Right lobe of liver (tissue), 6 donors: ENCODE measurements around the gene CCDC89. TPM values are rescaled to one million over a fixed set of nuclear protein-coding genes. Genes with fewer than 3 reads are reported as not detected.
"Not testable (repeated sequence)": the region's sequence is repeated elsewhere in the genome, so short reads cannot be mapped to it uniquely, and the experiment has no call there.

Source experiments
- ATAC-seq, 4 donors: fragments of 200-7000 bp; cut with Tn5 transposase; one replicate each; pipeline ENCODE4 v1.9.1; 2020; ENCODE audit warnings: mild to moderate bottlenecking in 4 of 4, moderate library complexity in 4 of 4
- DNase-seq, 3 donors: peaks; one replicate each; pipeline ENCODE4 v3.0.0-alpha.2; 2020
- H3K27ac ChIP-seq, 3 donors: fragments of 200-600 bp; one replicate each; pipeline ENCODE4 v1.8.0; 2022
- H3K27me3 ChIP-seq, 2 donors: fragments of 200-600 bp; one replicate each; pipeline ENCODE4 v1.8.0; 2022
- H3K36me3 ChIP-seq, 4 donors: fragments of 200-600 bp; sonication (generic) in 1 of 4; one replicate each; pipeline versions ENCODE4 v1.5.1 to v1.8.0; 2017 to 2022; ENCODE audit warnings: control low read depth in 1 of 4
- H3K4me1 ChIP-seq, 4 donors: fragments of 200-600 bp; sonication (generic) in 1 of 4; one replicate each; pipeline versions ENCODE4 v1.5.1 to v1.8.0; 2017 to 2022; ENCODE audit warnings: control low read depth in 1 of 4
- H3K4me3 ChIP-seq, 3 donors: fragments of 200-600 bp; one replicate each; pipeline ENCODE4 v1.8.0; 2022
- H3K9me3 ChIP-seq, 4 donors: fragments of 200-600 bp; sonication (generic) in 1 of 4; one replicate each; pipeline versions ENCODE4 v1.5.1 to v1.8.0; 2017 to 2022; ENCODE audit warnings: control low read depth in 1 of 4
- POLR2A ChIP-seq: fragments of 450-650 bp; IDR thresholded peaks from one replicate; pipeline ENCODE4 v1.6.1; 2017; ENCODE audit warnings: antibody characterized with exemption, mild to moderate bottlenecking
- WGBS: methylation state at CpG from one replicate; pipeline ENCODE4 v1.1.6; 2018; ENCODE audit warnings: low coverage, low lambda C conversion rate; ENCODE audit not compliant: insufficient coverage; ENCODE audit errors: missing lambda C conversion rate; 5-methylcytosine and 5-hydroxymethylcytosine counted together
- intact Hi-C, 2 donors: fragments of 100-400 bp; cut with DNase I; formaldehyde crosslinking; loops; one replicate each; pipeline versions ENCODE4 v1.11.2 to v1.14.1; 2022
- total RNA-seq, 6 experiments: library from RNA; depleted of rRNA in 2 of 6; stranded (reverse); fragments of >200 nt in 2 of 6; fragmentation: NEBNext Ultra II Directional in 3 of 6; extraction: Animal tissue kit (Norgen Biotek cat#: 25700) in 3 of 6; gene quantifications; one replicate each; pipeline versions ENCODE4 v1.1.0 to v1.2.4, GENCODE V29; 2016 to 2023
- TF ChIP-seq, protein P1 (sequence below), 4 donors: fragments of 200-600 bp in 3 of 4; fragments of 450-650 bp in 1 of 4; IDR thresholded peaks; one replicate each; pipeline versions ENCODE4 v1.5.1 to v1.8.0; 2016 to 2022; ENCODE audit warnings: antibody characterized with exemption in 4 of 4, mild to moderate bottlenecking in 2 of 4
- donor health status: DM: no; HTN: yes; CAD: no.
- donor health status: DM: no; HTN: no; CAD: no.
- donor health status: DM: no; HTN: no; CAD: no.
- donor health status: DM: no; HTN: yes; CAD: no.
- donor health status: DM: no; HTN: yes; CAD: no.

CCDC89 gene
- total RNA-seq, 6 experiments from 2014 or later: 0.20 TPM; not detected in 5

GRCh38 chr11:85661972-85662664, 23.9 kb downstream of the CCDC89 start:
- no peak for TF ChIP-seq POLR2A
- TF ChIP-seq, protein P1, sequence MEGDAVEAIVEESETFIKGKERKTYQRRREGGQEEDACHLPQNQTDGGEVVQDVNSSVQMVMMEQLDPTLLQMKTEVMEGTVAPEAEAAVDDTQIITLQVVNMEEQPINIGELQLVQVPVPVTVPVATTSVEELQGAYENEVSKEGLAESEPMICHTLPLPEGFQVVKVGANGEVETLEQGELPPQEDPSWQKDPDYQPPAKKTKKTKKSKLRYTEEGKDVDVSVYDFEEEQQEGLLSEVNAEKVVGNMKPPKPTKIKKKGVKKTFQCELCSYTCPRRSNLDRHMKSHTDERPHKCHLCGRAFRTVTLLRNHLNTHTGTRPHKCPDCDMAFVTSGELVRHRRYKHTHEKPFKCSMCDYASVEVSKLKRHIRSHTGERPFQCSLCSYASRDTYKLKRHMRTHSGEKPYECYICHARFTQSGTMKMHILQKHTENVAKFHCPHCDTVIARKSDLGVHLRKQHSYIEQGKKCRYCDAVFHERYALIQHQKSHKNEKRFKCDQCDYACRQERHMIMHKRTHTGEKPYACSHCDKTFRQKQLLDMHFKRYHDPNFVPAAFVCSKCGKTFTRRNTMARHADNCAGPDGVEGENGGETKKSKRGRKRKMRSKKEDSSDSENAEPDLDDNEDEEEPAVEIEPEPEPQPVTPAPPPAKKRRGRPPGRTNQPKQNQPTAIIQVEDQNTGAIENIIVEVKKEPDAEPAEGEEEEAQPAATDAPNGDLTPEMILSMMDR (IDR thresholded peaks at IDR 0.05): no peak
- ATAC-seq: no peak
- peaks cover 0 to 34% (median 4%) of the 10 kb centered on the region in 4 donors for H3K36me3 ChIP-seq
- intact Hi-C loops: no loop called here
- no peaks in the 10 kb centered on the region for H3K27me3 ChIP-seq
- peaks cover 0 to 38% (median 9%) of the 10 kb centered on the region in 4 donors for H3K4me1 ChIP-seq
- no peak overlapping the region for H3K27ac ChIP-seq
- H3K9me3 ChIP-seq: no peaks in the 10 kb centered on the region
- DNase-seq: no peak
- 14% methylated on average over 4 of the region's 4 CpGs for WGBS
- H3K4me3 ChIP-seq: peak overlapping the region; percentile 88 to 92 (median 89)

GRCh38 chr11:85658180-85658579, 27.8 kb downstream of the CCDC89 start:
- Histone ChIP-seq H3K9me3 (no peaks in the 10 kb centered on the region), H3K27ac (no peak overlapping the region), H3K4me3 (no peak overlapping the region), H3K4me1 (peaks cover 0 to 38% (median 9%) of the 10 kb centered on the region in 4 donors), H3K36me3 (peaks cover 4 to 44% (median 4%) of the 10 kb centered on the region in 4 donors), H3K27me3 (no peaks in the 10 kb centered on the region)
- no peak for DNase-seq
- WGBS: 65% methylated on average over 1 of the region's 1 CpG
- no peak for TF ChIP-seq POLR2A
- TF ChIP-seq, protein P1 (IDR thresholded peaks at IDR 0.05): no peak
- intact Hi-C loops: no loop called here
- no peak for ATAC-seq

- H3K4me1 ChIP-seq: peaks cover 0 to 26% (median 5%) of the 10 kb centered on the region in 4 donors
- H3K27ac ChIP-seq: no peak overlapping the region
- ATAC-seq: no peak
- intact Hi-C loops: no loop called here
- H3K9me3 ChIP-seq: no peaks in the 10 kb centered on the region
- peaks cover 4 to 40% (median 4%) of the 10 kb centered on the region in 4 donors for H3K36me3 ChIP-seq
- no peak for DNase-seq
- no peaks in the 10 kb centered on the region for H3K27me3 ChIP-seq
- 100% methylated on average over 1 of the region's 1 CpG for WGBS
- H3K4me3 ChIP-seq: no peak overlapping the region
- no peak for TF ChIP-seq POLR2A
- TF ChIP-seq, protein P1 (IDR thresholded peaks at IDR 0.05): no peak
These were observed 29.2 kb downstream of the CCDC89 start for GRCh38 chr11:85656777-85657176.

DNA sequence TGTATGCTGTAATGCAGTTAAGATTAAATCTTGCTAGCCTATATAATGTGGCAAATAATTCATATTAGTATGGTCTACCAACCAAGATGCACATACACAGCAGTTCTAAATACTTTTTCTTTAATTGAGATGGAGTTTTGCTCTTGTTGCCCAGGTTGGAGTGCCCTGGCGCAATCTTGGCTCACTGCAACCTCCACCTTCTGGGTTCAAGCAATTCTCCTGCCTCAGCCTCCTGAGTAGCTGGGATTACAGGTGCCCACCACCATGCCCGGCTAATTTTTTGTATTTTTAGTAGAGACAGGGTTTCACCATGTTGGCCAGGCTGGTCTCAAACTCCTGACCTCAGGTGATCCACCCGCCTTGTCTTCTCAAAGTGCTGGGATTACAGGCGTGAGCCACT, 31.7 kb downstream of the CCDC89 start:
- H3K27ac ChIP-seq, H3K4me1 ChIP-seq, DNase-seq, intact Hi-C loops, H3K9me3 ChIP-seq, ATAC-seq, H3K4me3 ChIP-seq, H3K27me3 ChIP-seq: not testable (repeated sequence)
- H3K36me3 ChIP-seq: peaks cover 0 to 23% (median 3%) of the 10 kb centered on the region in 4 donors
- WGBS: 85% methylated on average over 4 of the region's 4 CpGs

DNA sequence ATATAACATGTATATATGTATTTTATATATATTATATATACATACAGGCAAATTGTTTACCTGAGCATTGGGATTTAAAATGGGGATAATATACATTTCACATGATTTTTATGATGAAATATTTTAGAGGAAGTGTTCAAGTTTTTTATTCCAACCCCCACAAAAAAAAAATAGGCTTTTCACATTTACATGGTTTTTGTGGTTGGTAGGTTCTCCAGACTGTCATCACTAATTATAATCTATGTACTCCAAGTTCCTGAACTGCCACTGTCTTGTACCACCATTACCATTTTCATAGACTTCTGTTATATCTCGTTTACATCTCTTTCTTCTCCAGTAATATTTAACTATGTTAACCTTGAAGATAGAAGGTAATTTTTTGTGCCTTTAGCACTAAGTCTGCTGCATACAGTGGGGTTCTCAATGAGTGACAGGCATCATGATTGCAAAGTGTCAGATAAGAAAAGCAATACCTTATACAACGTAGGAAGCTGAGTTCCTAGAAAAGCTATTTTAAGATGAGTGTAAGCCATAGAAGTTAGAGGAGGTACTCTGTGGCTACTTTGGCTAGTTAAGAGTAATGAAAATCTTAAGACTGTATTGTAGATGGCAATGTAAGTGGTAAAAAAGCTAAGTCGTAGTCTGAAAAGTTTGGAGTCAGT, 33.1 kb downstream of the CCDC89 start:
- peaks cover 0 to 16% (median 2%) of the 10 kb centered on the region in 4 donors for H3K36me3 ChIP-seq
- 54% methylated on average over 3 of the region's 3 CpGs for WGBS
- H3K4me3 ChIP-seq: no peak overlapping the region
- ATAC-seq (no peak), DNase-seq (no peak)
- no peak for TF ChIP-seq POLR2A
- TF ChIP-seq, protein P1 (IDR thresholded peaks at IDR 0.05): no peak
- H3K27ac ChIP-seq: no peak overlapping the region
- peaks cover 0 to 11% (median 3%) of the 10 kb centered on the region in 4 donors for H3K4me1 ChIP-seq
- H3K27me3 ChIP-seq: no peaks in the 10 kb centered on the region
- intact Hi-C loops: no loop called here
- no peaks in the 10 kb centered on the region for H3K9me3 ChIP-seq
